SK-N-MC (cell line): ENCODE data around the gene UBR3.

Experiments
- DNase-seq: peaks from one replicate; pipeline ENCODE4 v3.0.0-alpha.2; 2011; ENCODE audit warnings: low read depth, low spot score
- H3K27ac ChIP-seq: fragments of 200-600 bp; sonication (generic); 2 replicates; pipeline ENCODE4 v1.5.1; 2016; ENCODE audit warnings: mixed run types
- H3K36me3 ChIP-seq: fragments of 200-600 bp; sonication (generic); 2 replicates; pipeline ENCODE4 v1.6.1; 2017; ENCODE audit warnings: antibody characterized with exemption, low read length, mixed read lengths; ENCODE audit not compliant: insufficient read depth
- H3K4me3 ChIP-seq: fragments of 200-600 bp; sonication (generic); 2 replicates; pipeline ENCODE4 v1.5.1; 2016
- H3K9ac ChIP-seq: fragments of 200-600 bp; sonication (generic); 2 replicates; pipeline ENCODE4 v1.8.0; 2017; ENCODE audit warnings: mixed run types, mixed read lengths; ENCODE audit not compliant: insufficient read length
- H3K9me3 ChIP-seq: fragments of 200-600 bp; sonication (generic); 2 replicates; pipeline ENCODE4 v1.6.1; 2017; ENCODE audit warnings: low read depth, mild to moderate bottlenecking, antibody characterized with exemption, low read length, moderate library complexity, mixed read lengths
- EZH2 ChIP-seq: fragments of 200-600 bp; sonication (generic); IDR thresholded peaks from one replicate; pipeline ENCODE4 v1.6.1; 2017; ENCODE audit warnings: antibody characterized with exemption
- FOXP2 ChIP-seq: optimal IDR thresholded peaks from 2 replicates; pipeline ENCODE3; 2011; ENCODE audit warnings: mild to moderate bottlenecking, moderate library complexity; ENCODE audit not compliant: insufficient read depth; ENCODE audit errors: extremely low read length, control extremely low read depth
- POLR2AphosphoS5 ChIP-seq: IDR thresholded peaks from 2 replicates; pipeline ENCODE4 v1.6.1; 2012; ENCODE audit warnings: mild to moderate bottlenecking, low read depth, low read length, borderline replicate concordance

The UBR3 gene

GRCh38 chr2:170070778-170071177 is 243.5 kb downstream of the UBR3 start:
- Histone ChIP-seq H3K9ac (no peak overlapping the region), H3K4me3 (no peak overlapping the region), H3K9me3 (peaks cover 8% of the 10 kb centered on the region; the same call in 1 of the 2 replicates), H3K36me3 (peaks cover 19% of the 10 kb centered on the region), H3K27ac (no peak overlapping the region)
- TF ChIP-seq FOXP2 (no peak), EZH2 (no peak), POLR2AphosphoS5 (no peak)
- DNase-seq: no peak

GRCh38 chr2:170073288-170073687 is 246.0 kb downstream of the UBR3 start:
- no peak for DNase-seq

GRCh38 chr2:170076189-170076588 is 248.9 kb downstream of the UBR3 start:
- Histone ChIP-seq H3K27ac (no peak overlapping the region), H3K36me3 (peaks cover 2% of the 10 kb centered on the region), H3K9ac (no peak overlapping the region), H3K9me3 (0 out of 2 replicates have a peak, but pooled peaks cover 2% of the 10 kb centered on the region), H3K4me3 (no peak overlapping the region)
- DNase-seq: no peak
- TF ChIP-seq FOXP2 (no peak), POLR2AphosphoS5 (no peak), EZH2 (no peak)

More at GRCh38 chr2:170073288-170073687, 246.0 kb downstream of the UBR3 start:
- Histone ChIP-seq H3K36me3 (peaks cover 15% of the 10 kb centered on the region), H3K27ac (no peak overlapping the region; the same call in 1 of the 2 replicates), H3K4me3 (no peak overlapping the region), H3K9me3 (peaks cover 8% of the 10 kb centered on the region; the same call in 1 of the 2 replicates), H3K9ac (no peak overlapping the region)
- TF ChIP-seq POLR2AphosphoS5 (no peak), EZH2 (no peak), FOXP2 (no peak)

GRCh38 chr2:170077830-170078569 is 250.7 kb downstream of the UBR3 start:
- no peak for DNase-seq
- Histone ChIP-seq H3K36me3 (no peaks in the 10 kb centered on the region), H3K27ac (no peak overlapping the region), H3K9me3 (no peaks in the 10 kb centered on the region), H3K4me3 (no peak overlapping the region), H3K9ac (no peak overlapping the region)
- TF ChIP-seq EZH2 (no peak), POLR2AphosphoS5 (no peak), FOXP2 (no peak)

GRCh38 chr2:170084820-170085491 is 257.7 kb downstream of the UBR3 start:
- Histone ChIP-seq H3K9ac (no peak overlapping the region), H3K27ac (no peak overlapping the region), H3K36me3 (no peaks in the 10 kb centered on the region), H3K9me3 (no peaks in the 10 kb centered on the region), H3K4me3 (no peak overlapping the region)
- DNase-seq: no peak
- TF ChIP-seq EZH2: no peak
- no peak for TF ChIP-seq FOXP2
- TF ChIP-seq POLR2AphosphoS5: no peak

- no peaks in the 10 kb centered on the region for H3K9me3 ChIP-seq
- DNase-seq: no peak
- no peak overlapping the region for H3K4me3 ChIP-seq
- no peaks in the 10 kb centered on the region for H3K36me3 ChIP-seq
- no peak overlapping the region for H3K9ac ChIP-seq
- no peak overlapping the region for H3K27ac ChIP-seq
- TF ChIP-seq FOXP2 (no peak), EZH2 (no peak), POLR2AphosphoS5 (no peak)
These were observed 258.9 kb downstream of the UBR3 start for GRCh38 chr2:170086117-170086688.

- Histone ChIP-seq H3K9me3 (no peaks in the 10 kb centered on the region), H3K36me3 (no peaks in the 10 kb centered on the region), H3K9ac (no peak overlapping the region), H3K4me3 (no peak overlapping the region), H3K27ac (no peak overlapping the region)
- DNase-seq: no peak
- TF ChIP-seq POLR2AphosphoS5: no peak
- TF ChIP-seq EZH2: no peak
- TF ChIP-seq FOXP2: no peak
These were observed 259.6 kb downstream of the UBR3 start for GRCh38 chr2:170086751-170087412.

- no peak overlapping the region for H3K4me3 ChIP-seq
- TF ChIP-seq FOXP2 (no peak), EZH2 (no peak), POLR2AphosphoS5 (no peak)
- no peak for DNase-seq
- H3K9ac ChIP-seq: no peak overlapping the region
- no peaks in the 10 kb centered on the region for H3K36me3 ChIP-seq
- no peaks in the 10 kb centered on the region for H3K9me3 ChIP-seq
- H3K27ac ChIP-seq: no peak overlapping the region
These were observed 260.1 kb downstream of the UBR3 start for GRCh38 chr2:170087413-170087793.
